ENCODE results near the gene ANO4.

Gene ANO4

GRCh38 chr12:100820314-100820713, 25.7 kb downstream of the ANO4 start:
- DNase-seq (ENCODE audit: low read depth), result no peak
- TF ChIP-seq POLR2A (IDR thresholded peaks at IDR 0.05; ENCODE audit: extremely low read depth, insufficient read length), result no peak
- TF ChIP-seq MYC (IDR thresholded peaks at IDR 0.05; ENCODE audit: low read depth, low read length), result no peak
- TF ChIP-seq CTCF (IDR thresholded peaks at IDR 0.05; ENCODE audit: low read depth, low read length), result no peak
- TF ChIP-seq MAX (IDR thresholded peaks at IDR 0.05; ENCODE audit: low read depth, low read length), result no peak
- H3K4me3 ChIP-seq (ENCODE audit: low read depth, low read length), result no peak overlapping the region

GRCh38 chr12:100823963-100824362, 29.4 kb downstream of the ANO4 start:
- DNase-seq (ENCODE audit: low read depth), result no peak
- H3K4me3 ChIP-seq (ENCODE audit: low read depth, low read length), result no peak overlapping the region
- TF ChIP-seq POLR2A (IDR thresholded peaks at IDR 0.05; ENCODE audit: extremely low read depth, insufficient read length), result no peak
- TF ChIP-seq MAX (IDR thresholded peaks at IDR 0.05; ENCODE audit: low read depth, low read length), result no peak
- no peak for TF ChIP-seq CTCF (IDR thresholded peaks at IDR 0.05; ENCODE audit: low read depth, low read length)
- no peak for TF ChIP-seq MYC (IDR thresholded peaks at IDR 0.05; ENCODE audit: low read depth, low read length)

DNA sequence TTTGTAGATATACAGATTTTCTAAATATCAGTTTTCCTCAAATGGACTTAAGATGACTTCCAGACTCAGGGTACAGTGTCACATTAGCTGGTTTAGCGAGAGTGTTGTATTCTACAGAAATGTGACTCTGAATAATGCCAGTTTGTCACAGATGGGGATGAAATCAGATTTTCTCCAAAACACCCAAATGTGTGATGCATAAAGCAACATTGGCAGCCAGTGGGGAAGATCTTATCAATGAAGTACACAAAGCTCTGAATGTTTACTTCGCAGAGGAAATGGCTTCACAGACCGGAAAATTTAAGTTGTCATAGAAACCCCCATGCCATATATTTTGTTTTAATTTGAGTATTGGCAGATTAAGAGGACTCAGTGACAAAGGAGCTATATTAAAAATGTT, 29.9 kb downstream of the ANO4 start:
- no peak for DNase-seq (ENCODE audit: low read depth)
- TF ChIP-seq MYC (IDR thresholded peaks at IDR 0.05; ENCODE audit: low read depth, low read length) (no peak), POLR2A (IDR thresholded peaks at IDR 0.05; ENCODE audit: extremely low read depth, insufficient read length) (no peak), CTCF (IDR thresholded peaks at IDR 0.05; ENCODE audit: low read depth, low read length) (no peak), MAX (IDR thresholded peaks at IDR 0.05; ENCODE audit: low read depth, low read length) (no peak)
- H3K4me3 ChIP-seq (ENCODE audit: low read depth, low read length), result no peak overlapping the region

- peak; percentile 54 for DNase-seq (ENCODE audit: low read depth)
- H3K4me3 ChIP-seq (ENCODE audit: low read depth, low read length), result no peak overlapping the region
- TF ChIP-seq MYC (IDR thresholded peaks at IDR 0.05; ENCODE audit: low read depth, low read length), result no peak
- peak; percentile 69 for TF ChIP-seq MAX (IDR thresholded peaks at IDR 0.05; ENCODE audit: low read depth, low read length)
Measured at GRCh38 chr12:100826323-100826722, 31.7 kb downstream of the ANO4 start.

GRCh38 chr12:100827901-100828520, 33.4 kb downstream of the ANO4 start:
- peak; percentile 61 for DNase-seq (ENCODE audit: low read depth)
- no peak for TF ChIP-seq MAX (IDR thresholded peaks at IDR 0.05; ENCODE audit: low read depth, low read length)
- TF ChIP-seq CTCF (IDR thresholded peaks at IDR 0.05; ENCODE audit: low read depth, low read length), result peak; percentile 77
- no peak for TF ChIP-seq POLR2A (IDR thresholded peaks at IDR 0.05; ENCODE audit: extremely low read depth, insufficient read length)
- no peak for TF ChIP-seq MYC (IDR thresholded peaks at IDR 0.05; ENCODE audit: low read depth, low read length)
- H3K4me3 ChIP-seq (ENCODE audit: low read depth, low read length), result no peak overlapping the region

DNA sequence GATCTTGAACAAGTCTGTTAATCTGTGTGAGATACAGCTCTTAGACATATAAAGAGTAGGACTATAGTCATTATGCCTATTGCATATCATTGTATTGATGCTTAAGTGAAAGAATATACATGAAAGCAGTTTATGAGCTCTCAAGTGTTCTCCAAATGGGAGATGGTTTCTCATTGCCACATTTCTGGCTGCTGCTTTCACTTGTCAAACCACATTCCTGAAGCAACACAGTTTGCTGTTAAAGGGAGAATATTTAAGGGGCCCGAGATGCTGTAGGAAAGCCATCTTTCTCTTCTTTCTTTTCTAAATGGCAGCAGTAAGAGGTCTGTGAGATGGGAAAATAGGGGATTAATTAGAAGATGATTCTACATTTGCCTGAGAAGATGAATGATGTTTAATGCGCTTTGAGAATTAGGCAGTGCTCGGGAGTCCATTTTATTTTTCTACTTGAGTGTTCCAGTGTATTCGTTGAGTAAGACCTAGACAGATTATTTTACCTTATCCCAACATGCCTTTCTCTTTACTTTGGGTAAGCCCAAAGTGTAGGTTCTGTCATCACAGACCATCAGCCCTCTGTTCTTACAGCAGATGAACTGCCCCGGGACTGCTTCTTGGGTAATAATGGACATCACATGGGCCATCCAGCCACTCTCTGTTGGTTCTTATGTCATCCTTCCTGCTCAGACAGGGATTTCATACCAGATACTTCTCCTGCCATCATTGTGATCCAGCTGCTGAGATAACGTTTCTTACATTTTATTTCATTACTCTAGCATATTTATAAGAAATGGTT, 35.6 kb downstream of the ANO4 start:
- DNase-seq (ENCODE audit: low read depth), result no peak
- no peak overlapping the region for H3K4me3 ChIP-seq (ENCODE audit: low read depth, low read length)
- TF ChIP-seq MAX (IDR thresholded peaks at IDR 0.05; ENCODE audit: low read depth, low read length) (no peak), POLR2A (IDR thresholded peaks at IDR 0.05; ENCODE audit: extremely low read depth, insufficient read length) (no peak), CTCF (IDR thresholded peaks at IDR 0.05; ENCODE audit: low read depth, low read length) (no peak), MYC (IDR thresholded peaks at IDR 0.05; ENCODE audit: low read depth, low read length) (no peak)

All from NB4 (cell line).